Hepatocyte (in vitro differentiated cells): ENCODE results near the gene SYT7. TPM values are rescaled to one million over a fixed set of nuclear protein-coding genes. Genes with fewer than 3 reads are reported as not detected.

Experiments used
- DNase-seq: peaks from one replicate; pipeline ENCODE4 v3.0.0-alpha.2; 2016; ENCODE audit warnings: low spot score
- H2AFZ ChIP-seq: fragments of 200-600 bp; sonication (generic); 2 replicates; pipeline ENCODE4 v1.6.0; 2016; ENCODE audit warnings: antibody characterized with exemption, mild to moderate bottlenecking
- H3K27ac ChIP-seq: fragments of 200-600 bp; sonication (generic); 2 replicates; pipeline ENCODE4 v1.5.1; 2016; ENCODE audit warnings: mild to moderate bottlenecking
- H3K27me3 ChIP-seq: fragments of 200-600 bp; sonication (generic); 2 replicates; pipeline ENCODE4 v1.6.1; 2016
- H3K36me3 ChIP-seq: fragments of 200-600 bp; sonication (generic); replicated peaks from 2 replicates; pipeline ENCODE4 v1.5.1; 2016; ENCODE audit warnings: low read depth; ENCODE audit not compliant: insufficient read depth
- H3K4me1 ChIP-seq: fragments of 200-600 bp; sonication (generic); 2 replicates; pipeline ENCODE4 v1.5.1; 2016; ENCODE audit warnings: mild to moderate bottlenecking, moderate library complexity; ENCODE audit not compliant: insufficient read depth
- H3K4me2 ChIP-seq: fragments of 200-600 bp; sonication (generic); 2 replicates; pipeline ENCODE4 v1.6.0; 2016
- H3K4me3 ChIP-seq: fragments of 200-600 bp; sonication (generic); 2 replicates; pipeline ENCODE4 v1.5.1; 2016; ENCODE audit warnings: mild to moderate bottlenecking
- H3K79me2 ChIP-seq: fragments of 200-600 bp; sonication (generic); 2 replicates; pipeline ENCODE4 v1.6.0; 2017; ENCODE audit warnings: mild to moderate bottlenecking
- H3K9me2 ChIP-seq: fragments of 200-600 bp; sonication (generic); replicated peaks from 2 replicates; pipeline ENCODE4 v1.6.0; 2017; ENCODE audit warnings: mild to moderate bottlenecking; ENCODE audit not compliant: insufficient read depth
- H3K9me3 ChIP-seq: fragments of 200-600 bp; sonication (generic); 2 replicates; pipeline ENCODE4 v1.5.1; 2016; ENCODE audit warnings: low read depth, mild to moderate bottlenecking
- H4K20me1 ChIP-seq: fragments of 200-600 bp; sonication (generic); 2 replicates; pipeline ENCODE4 v1.6.0; 2016; ENCODE audit warnings: mild to moderate bottlenecking; ENCODE audit not compliant: insufficient read depth, poor library complexity, severe bottlenecking
- CTCF ChIP-seq: fragments of 200-600 bp; sonication (generic); IDR thresholded peaks from 2 replicates; pipeline ENCODE4 v1.5.1; 2016; ENCODE audit warnings: antibody characterized with exemption, mild to moderate bottlenecking; ENCODE audit not compliant: poor library complexity
- EZH2 ChIP-seq: fragments of 200-600 bp; sonication (generic); IDR thresholded peaks from 2 replicates; pipeline ENCODE4 v1.6.1; 2016; ENCODE audit warnings: antibody characterized with exemption, mild to moderate bottlenecking, borderline replicate concordance
- EZH2phosphoT487 ChIP-seq: fragments of 200-600 bp; sonication (generic); IDR thresholded peaks from one replicate; pipeline ENCODE4 v1.6.1; 2018; ENCODE audit warnings: antibody characterized with exemption, mild to moderate bottlenecking, low read depth, moderate library complexity; ENCODE audit not compliant: unreplicated experiment, severe bottlenecking
- WGBS: methylation state at CpG from one replicate; pipeline ENCODE4 v1.1.6; 2016; ENCODE audit warnings: low lambda C conversion rate; ENCODE audit errors: missing lambda C conversion rate; 5-methylcytosine and 5-hydroxymethylcytosine counted together
- polyA plus RNA-seq: library from polyadenylated mRNA; unstranded; fragments of >200 nt; fragmentation: Nextera tagmentation; extraction: Ambion mirVana; gene quantifications from 2 replicates; pipeline ENCODE4 v1.2.1, GENCODE V29; 2016
- total RNA-seq: library from RNA; depleted of rRNA; stranded (reverse); fragments of >200 nt; gene quantifications from 2 replicates; pipeline ENCODE4 v1.2.3, GENCODE V29; 2014

SYT7 gene
- total and polyA plus RNA-seq, 2 experiments from 2014 or later = 11.3 to 15.5 TPM

GRCh38 chr11:61575886-61576861 lies 4.7 kb downstream of the SYT7 start:
- Histone ChIP-seq H3K27ac (no peak overlapping the region), H3K9me2 (no peaks in the 10 kb centered on the region), H3K79me2 (no peaks in the 10 kb centered on the region), H3K4me3 (no peak overlapping the region), H2AFZ (no peak overlapping the region), H3K9me3 (no peaks in the 10 kb centered on the region), H3K27me3 (peaks cover 18% of the 10 kb centered on the region), H3K4me2 (no peak overlapping the region), H3K36me3 (no peaks in the 10 kb centered on the region), H4K20me1 (no peaks in the 10 kb centered on the region), H3K4me1 (peaks cover 8% of the 10 kb centered on the region)
- 73% methylated on average over 19 of the region's 20 CpGs for WGBS
- no peak for TF ChIP-seq EZH2phosphoT487
- TF ChIP-seq EZH2 = no peak
- no peak for TF ChIP-seq CTCF
- no peak for DNase-seq

GRCh38 chr11:61574611-61575010 lies 6.3 kb downstream of the SYT7 start:
- Histone ChIP-seq H3K9me3 (no peaks in the 10 kb centered on the region), H3K36me3 (no peaks in the 10 kb centered on the region), H3K4me3 (no peak overlapping the region), H3K4me1 (peaks cover 2% of the 10 kb centered on the region), H3K79me2 (no peaks in the 10 kb centered on the region), H3K27me3 (peaks cover 10% of the 10 kb centered on the region), H4K20me1 (no peaks in the 10 kb centered on the region), H3K4me2 (no peak overlapping the region), H3K27ac (no peak overlapping the region), H3K9me2 (no peaks in the 10 kb centered on the region), H2AFZ (no peak overlapping the region)
- DNase-seq = no peak
- TF ChIP-seq EZH2 (no peak), EZH2phosphoT487 (no peak), CTCF (no peak)
- 85% methylated on average over 14 of the region's 14 CpGs for WGBS

- Histone ChIP-seq H3K27ac (no peak overlapping the region), H2AFZ (no peak overlapping the region), H3K9me3 (no peaks in the 10 kb centered on the region), H3K9me2 (no peaks in the 10 kb centered on the region), H3K4me2 (no peak overlapping the region), H3K27me3 (peaks cover 11% of the 10 kb centered on the region), H3K36me3 (no peaks in the 10 kb centered on the region), H3K4me1 (peaks cover 2% of the 10 kb centered on the region), H3K79me2 (no peaks in the 10 kb centered on the region), H3K4me3 (no peak overlapping the region), H4K20me1 (no peaks in the 10 kb centered on the region)
- WGBS = 76% methylated on average over 5 of the region's 5 CpGs
- TF ChIP-seq CTCF (no peak), EZH2 (no peak), EZH2phosphoT487 (no peak)
- no peak for DNase-seq
These were observed 8.0 kb downstream of the SYT7 start for GRCh38 chr11:61572913-61573312.
